GM12801 (cell line): ENCODE data around the gene CASR.

ENCODE experiments used
- CTCF ChIP-seq: IDR thresholded peaks from one replicate; pipeline ENCODE4 v1.5.1; 2011; ENCODE audit warnings: control low read depth; ENCODE audit not compliant: insufficient read length; ENCODE audit errors: extremely low read depth

The CASR gene

GRCh38 chr3:122233101-122233952 is 49.9 kb downstream of the CASR start:
- TF ChIP-seq CTCF = no peak

- TF ChIP-seq CTCF = no peak
Observed at GRCh38 chr3:122234117-122234516, 50.6 kb downstream of the CASR start.

GRCh38 chr3:122235147-122235546 is 51.7 kb downstream of the CASR start:
- no peak for TF ChIP-seq CTCF

DNA sequence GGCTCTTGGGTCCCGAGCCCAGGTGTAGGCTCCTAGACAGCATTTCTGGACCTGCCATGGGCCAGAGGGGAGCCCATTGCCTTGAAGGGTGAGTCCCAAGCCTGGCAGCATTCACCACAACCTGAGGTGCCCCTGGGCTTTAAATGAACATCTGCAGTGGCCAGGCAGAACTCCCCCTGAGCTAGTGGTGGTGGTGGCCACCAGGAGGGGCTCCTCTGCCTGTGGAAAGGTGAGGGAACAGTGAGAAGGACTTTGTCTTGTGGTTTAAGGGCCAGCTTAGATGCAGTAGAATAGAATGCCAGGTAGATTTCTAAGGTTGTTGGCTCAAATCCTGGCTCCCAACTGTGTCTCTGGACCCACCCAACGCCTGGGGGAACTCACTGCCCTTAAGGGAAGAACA is 55.6 kb downstream of the CASR start:
- TF ChIP-seq CTCF = no peak

DNA sequence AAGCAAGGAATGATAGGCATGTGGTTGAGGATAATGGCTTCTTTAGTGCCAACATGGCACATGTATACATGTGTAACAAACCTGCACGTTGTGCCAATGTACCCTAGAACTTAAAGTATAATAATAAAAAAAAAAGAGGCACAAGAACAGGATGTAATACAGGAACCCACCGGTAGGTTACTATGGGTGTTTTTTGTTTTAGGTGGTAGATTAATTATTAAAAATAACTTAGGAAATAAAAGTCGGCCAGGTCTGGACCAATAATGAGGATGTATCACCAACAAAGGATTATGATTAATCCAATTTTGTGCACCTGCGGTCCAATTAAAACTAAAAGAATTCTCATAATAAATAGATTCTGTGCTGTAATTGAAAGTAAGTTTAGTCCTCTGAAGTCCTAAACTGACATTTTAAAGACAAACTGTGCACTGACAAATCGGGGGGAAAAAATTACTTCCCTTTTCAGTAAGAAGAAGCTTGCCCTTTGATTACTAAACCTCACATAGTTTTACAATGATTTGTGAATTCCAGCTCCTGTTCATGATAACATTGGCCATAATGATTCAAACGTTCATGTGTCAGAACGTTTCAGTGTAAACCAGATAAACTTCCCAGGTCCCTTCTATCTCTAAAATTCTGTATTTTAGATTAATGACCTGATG is 62.2 kb downstream of the CASR start:
- no peak for TF ChIP-seq CTCF

DNA sequence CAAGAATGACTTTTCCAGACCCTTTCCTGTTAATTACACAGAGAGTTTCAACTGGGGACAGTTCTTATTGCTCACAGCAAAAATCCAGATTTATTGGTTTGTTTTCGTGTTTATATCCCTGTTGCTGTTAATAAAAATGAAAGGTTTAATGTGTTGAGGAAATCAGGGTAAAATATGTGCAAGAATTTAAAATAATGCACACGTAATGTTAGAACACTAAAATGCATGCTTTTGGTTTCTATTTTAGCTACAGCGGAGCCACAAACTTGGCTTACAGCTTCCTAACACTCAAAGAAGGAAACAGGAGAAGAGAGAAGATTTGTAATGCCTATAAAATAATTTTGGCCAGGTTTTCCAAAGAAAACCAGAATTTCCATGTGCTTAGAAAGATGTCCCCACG is 62.7 kb downstream of the CASR start:
- TF ChIP-seq CTCF = no peak

DNA sequence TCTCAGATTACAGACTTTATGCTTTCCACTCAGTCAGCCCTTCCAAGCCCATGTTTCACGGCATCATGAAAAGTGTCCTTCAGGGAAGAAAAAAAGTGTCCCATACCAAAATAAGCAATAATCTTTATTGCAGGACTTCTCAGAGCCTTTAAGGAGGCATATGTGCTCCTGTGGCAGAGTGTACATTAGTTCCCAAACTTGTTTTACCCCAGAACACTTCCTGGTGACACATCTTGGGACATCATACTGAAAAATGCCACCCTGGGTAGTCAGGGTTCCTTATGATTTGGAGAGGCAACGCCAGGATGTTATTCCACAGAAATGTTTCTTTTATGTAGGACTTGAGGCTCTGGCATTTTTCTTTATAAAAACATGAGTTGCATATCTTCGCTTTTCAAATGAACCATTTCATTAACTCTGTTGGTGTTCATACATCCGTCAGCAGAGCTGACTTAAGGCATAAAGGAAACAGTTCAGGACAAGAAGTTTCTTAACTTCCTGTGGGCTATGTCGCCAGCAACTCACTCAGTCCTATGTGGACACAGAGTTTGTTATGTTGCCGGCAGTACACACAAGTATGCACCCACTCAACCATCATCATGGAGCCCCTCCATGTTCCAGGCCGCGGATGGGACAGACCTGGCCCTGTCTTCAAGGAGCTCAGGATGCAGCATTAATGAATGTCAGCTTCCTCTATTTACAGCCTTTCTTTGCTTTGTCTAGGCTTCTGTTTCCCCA is 63.8 kb downstream of the CASR start:
- no peak for TF ChIP-seq CTCF
